H1 (cell line): ENCODE data around the gene ATP1B3. TPM values are rescaled to one million over a fixed set of nuclear protein-coding genes. Genes with fewer than 3 reads are reported as not detected.

Experiments
- CTCF ChIA-PET: fragments of 300-600 bp; sonication (Branson Sonifier 250); formaldehyde crosslinking; loops from one replicate; lab custom pipeline; 2021; ENCODE audit not compliant: partially characterized antibody; lab: Charles Lee
- POLR2A ChIA-PET: fragments of 300-600 bp; sonication (Branson Sonifier 250); formaldehyde crosslinking; loops from one replicate; lab custom pipeline; 2021; ENCODE audit warnings: inconsistent platforms; ENCODE audit not compliant: partially characterized antibody; lab: Charles Lee
- DNase-seq, 2 experiments: peaks; one replicate each; pipeline versions ENCODE4 v3.0.0 to v3.0.0-alpha.2; 2010 to 2022; ENCODE audit warnings: low spot score in 2 of 2, low read depth in 1 of 2, mixed read lengths in 1 of 2
- FAIRE-seq: peaks from 2 replicates; lab custom pipeline; 2011; peaks lifted over from hg19 to GRCh38; lab: Jason Lieb, UNC
- H2AFZ ChIP-seq: 2 replicates; pipeline ENCODE4 v1.8.1; 2012; ENCODE audit warnings: low read length, inconsistent platforms
- H2AK5ac ChIP-seq: 2 replicates; pipeline ENCODE4 v1.6.1; 2013; ENCODE audit warnings: low read depth, low read length
- H2BK120ac ChIP-seq: replicated peaks from 2 replicates; pipeline ENCODE3; 2013; ENCODE audit warnings: low read depth, low read length, inconsistent platforms
- H2BK12ac ChIP-seq: 2 replicates; pipeline ENCODE4 v1.6.1; 2013; ENCODE audit warnings: low read depth, low read length
- H2BK15ac ChIP-seq: 2 replicates; pipeline ENCODE4 v1.6.1; 2013; ENCODE audit warnings: low read length
- H2BK20ac ChIP-seq: 2 replicates; pipeline ENCODE4 v1.6.1; 2013; ENCODE audit warnings: low read length
- H2BK5ac ChIP-seq: 2 replicates; pipeline ENCODE4 v1.6.1; 2013; ENCODE audit warnings: low read depth, low read length
- H3K14ac ChIP-seq: 2 replicates; pipeline ENCODE4 v1.6.1; 2013; ENCODE audit warnings: inconsistent platforms; ENCODE audit not compliant: insufficient read length
- H3K18ac ChIP-seq: 2 replicates; pipeline ENCODE4 v1.6.1; 2013; ENCODE audit warnings: low read length; ENCODE audit errors: extremely low read depth
- H3K23ac ChIP-seq: 2 replicates; pipeline ENCODE4 v1.6.1; 2013; ENCODE audit warnings: inconsistent platforms; ENCODE audit not compliant: insufficient read length
- H3K23me2 ChIP-seq: 2 replicates; pipeline ENCODE4 v1.6.1; 2013; ENCODE audit warnings: low read depth, low read length
- H3K27ac ChIP-seq: 2 replicates; pipeline ENCODE4 v1.6.1; 2011; ENCODE audit warnings: low read depth, low read length, inconsistent platforms
- H3K27me3 ChIP-seq, 4 experiments: replicated peaks in 1 of 4; 1 replicate in 1 of 4; 2 replicates in 3 of 4; pipeline versions ENCODE4 v1.6.1 to v1.8.1; 2011 to 2013; ENCODE audit warnings: low read length in 3 of 4, mild to moderate bottlenecking in 3 of 4, inconsistent platforms in 2 of 4, mixed read lengths in 2 of 4, moderate library complexity in 1 of 4; ENCODE audit not compliant: control insufficient read depth in 3 of 4, insufficient read depth in 3 of 4; ENCODE audit errors: extremely low read depth in 1 of 4
- H3K36me3 ChIP-seq, 4 experiments: 2 replicates each; pipeline versions ENCODE4 v1.6.1 to v1.8.1; 2011 to 2013; ENCODE audit warnings: mild to moderate bottlenecking in 4 of 4, low read length in 3 of 4, moderate library complexity in 2 of 4, control low read depth in 1 of 4, inconsistent platforms in 1 of 4; ENCODE audit not compliant: insufficient read depth in 4 of 4, control insufficient read depth in 2 of 4
- H3K4ac ChIP-seq: replicated peaks from 2 replicates; pipeline ENCODE3; 2013; ENCODE audit warnings: low read length, low read depth, mixed read lengths, inconsistent platforms; ENCODE audit not compliant: insufficient read length
- H3K4me1 ChIP-seq, 4 experiments: replicated peaks in 1 of 4; 1 replicate in 1 of 4; 2 replicates in 3 of 4; pipeline versions ENCODE4 v1.6.1 to v1.8.1; 2011 to 2013; ENCODE audit warnings: low read length in 3 of 4, inconsistent platforms in 2 of 4, mixed read lengths in 1 of 4; ENCODE audit not compliant: insufficient read depth in 4 of 4, control insufficient read depth in 3 of 4
- H3K4me2 ChIP-seq, 2 experiments: 2 replicates each; pipeline versions ENCODE4 v1.6.1 to v1.8.1; 2011 to 2013; ENCODE audit warnings: low read depth in 2 of 2, low read length in 2 of 2, control low read depth in 1 of 2, inconsistent platforms in 1 of 2, mild to moderate bottlenecking in 1 of 2; ENCODE audit not compliant: insufficient read depth in 1 of 2
- H3K4me3 ChIP-seq, 4 experiments: fragments of 200-600, 300-600 bp in 1 of 4; sonication (generic), shearing (Covaris generic), sonication (Bioruptor Twin) in 1 of 4; 2 replicates each; pipeline versions ENCODE4 v1.5.1 to v1.8.1; 2011 to 2016; ENCODE audit warnings: low read length in 4 of 4, low read depth in 3 of 4, control low read depth in 2 of 4, inconsistent platforms in 2 of 4, mild to moderate bottlenecking in 2 of 4, mixed read lengths in 1 of 4, moderate library complexity in 1 of 4; ENCODE audit not compliant: insufficient read depth in 2 of 4; ENCODE audit errors: extremely low read depth in 1 of 4
- H3K56ac ChIP-seq: replicated peaks from 2 replicates; pipeline ENCODE3; 2013; ENCODE audit warnings: low read depth, mild to moderate bottlenecking, mixed read lengths, low read length, inconsistent platforms; ENCODE audit not compliant: insufficient read length
- H3K79me1 ChIP-seq: 2 replicates; pipeline ENCODE4 v1.6.1; 2013; ENCODE audit warnings: low read depth, low read length, control low read depth
- H3K79me2 ChIP-seq, 2 experiments: 2 replicates each; pipeline versions ENCODE4 v1.6.1 to v1.8.1; 2012 to 2013; ENCODE audit warnings: low read length in 2 of 2, mild to moderate bottlenecking in 2 of 2, inconsistent platforms in 1 of 2; ENCODE audit not compliant: insufficient read depth in 2 of 2, control insufficient read depth in 1 of 2
- H3K9ac ChIP-seq, 4 experiments: replicated peaks in 1 of 4; 1 replicate in 1 of 4; 2 replicates in 3 of 4; pipeline versions ENCODE4 v1.6.1 to v1.8.1; 2011 to 2013; ENCODE audit warnings: low read depth in 3 of 4, low read length in 3 of 4, control low read depth in 2 of 4, mild to moderate bottlenecking in 2 of 4, moderate library complexity in 2 of 4, inconsistent platforms in 1 of 4; ENCODE audit errors: extremely low read depth in 1 of 4
- H3K9me3 ChIP-seq, 2 experiments: 2 replicates each; pipeline versions ENCODE4 v1.6.1 to v1.8.1; 2012 to 2013; ENCODE audit warnings: mild to moderate bottlenecking in 2 of 2, moderate library complexity in 2 of 2, control low read depth in 1 of 2, inconsistent platforms in 1 of 2, low read depth in 1 of 2, low read length in 1 of 2, mixed read lengths in 1 of 2; ENCODE audit not compliant: insufficient read depth in 2 of 2
- H4K20me1 ChIP-seq, 2 experiments: replicated peaks in 1 of 2; 2 replicates each; pipeline versions ENCODE3 to v1.8.1; 2011 to 2013; ENCODE audit warnings: inconsistent platforms in 2 of 2, low read length in 2 of 2, mild to moderate bottlenecking in 1 of 2; ENCODE audit not compliant: insufficient read depth in 2 of 2, control insufficient read depth in 1 of 2
- H4K5ac ChIP-seq: 2 replicates; pipeline ENCODE4 v1.6.1; 2013; ENCODE audit warnings: low read length, low read depth, mixed read lengths, inconsistent platforms; ENCODE audit not compliant: insufficient read length
- H4K8ac ChIP-seq: 2 replicates; pipeline ENCODE4 v1.8.0; 2013; ENCODE audit warnings: mild to moderate bottlenecking, moderate library complexity, low read length, inconsistent platforms; ENCODE audit not compliant: insufficient read depth; ENCODE audit errors: extremely low read depth
- H4K91ac ChIP-seq: replicated peaks from 2 replicates; pipeline ENCODE3; 2013; ENCODE audit warnings: low read length, mixed read lengths, inconsistent platforms; ENCODE audit not compliant: insufficient read length
- BCL11A ChIP-seq, 2 experiments: IDR thresholded peaks; one replicate each; pipeline ENCODE4 v1.6.1; 2011; ENCODE audit warnings: low read depth in 2 of 2, low read length in 2 of 2, mild to moderate bottlenecking in 2 of 2
- EZH2 ChIP-seq: fragments of 200-600 bp; sonication (generic); IDR thresholded peaks from 2 replicates; pipeline ENCODE4 v1.7.1; 2012; ENCODE audit warnings: low read depth, mild to moderate bottlenecking, moderate library complexity, low read length, inconsistent platforms; ENCODE audit not compliant: severe bottlenecking
- POLR2AphosphoS5 ChIP-seq: IDR thresholded peaks from 2 replicates; pipeline ENCODE4 v1.6.1; 2011; ENCODE audit warnings: low read depth, low read length
- POU5F1 ChIP-seq: IDR thresholded peaks from 2 replicates; pipeline ENCODE4 v1.6.1; 2011; ENCODE audit warnings: low read depth, mild to moderate bottlenecking, low read length, moderate library complexity
- RNF2 ChIP-seq: fragments of 200-900, 300-1000 bp; sonication (generic); IDR thresholded peaks from 2 replicates; pipeline ENCODE4 v1.7.1; 2016; ENCODE audit warnings: borderline replicate concordance, low read depth, mild to moderate bottlenecking, antibody characterized with exemption, low read length; ENCODE audit not compliant: poor library complexity, severe bottlenecking; ENCODE audit errors: missing control alignments
- RXRA ChIP-seq: IDR thresholded peaks from 2 replicates; pipeline ENCODE4 v1.6.1; 2011; ENCODE audit warnings: low read depth, mild to moderate bottlenecking, low read length, moderate library complexity; ENCODE audit not compliant: insufficient read depth
- SUZ12 ChIP-seq: fragments of 200-600 bp; sonication (generic); IDR thresholded peaks from 2 replicates; pipeline ENCODE4 v1.6.1; 2012; ENCODE audit warnings: mild to moderate bottlenecking, inconsistent platforms, low read length, moderate library complexity, mixed read lengths
- WGBS, 2 experiments: shearing (Covaris generic) in 1 of 2; methylation state at CpG; one replicate each; pipeline versions ENCODE4 v1.1.6 to v1.1.7; 2013 to 2015; ENCODE audit warnings: low lambda C conversion rate in 2 of 2, mixed read lengths in 2 of 2, inconsistent platforms in 1 of 2, low coverage in 1 of 2, missing lambda C conversion rate in 1 of 2; ENCODE audit not compliant: insufficient replicate concordance in 2 of 2, insufficient coverage in 1 of 2, insufficient read length in 1 of 2; ENCODE audit errors: extremely low coverage in 1 of 2, missing lambda C conversion rate in 1 of 2; 5-methylcytosine and 5-hydroxymethylcytosine counted together
- polyA plus RNA-seq, 7 experiments: library from polyadenylated mRNA; depleted of rRNA in 3 of 7; stranded (reverse) in 5 of 7; unstranded in 2 of 7; fragments of >200 nt in 5 of 7; fragments of 200-250 nt in 2 of 7; gene quantifications; 1 replicate in 5 of 7; 2 replicates in 1 of 7; 4 replicates in 1 of 7; pipeline versions ENCODE4 v1.2.1 to v1.2.3, GENCODE V29; 2011 to 2013; ENCODE audit warnings: missing spikeins in 2 of 7, mixed read lengths in 2 of 7
- total RNA-seq: library from RNA; stranded (reverse); fragmentation: NEBNext Ultra II Directional; extraction: Animal tissue kit (Norgen Biotek cat#: 25700); gene quantifications from 2 replicates; pipeline ENCODE4 v1.2.1, GENCODE V29; 2021
- TF ChIP-seq, protein P1 (sequence below), 3 experiments: IDR thresholded peaks; 1 replicate in 2 of 3; 2 replicates in 1 of 3; pipeline versions ENCODE4 v1.5.1 to v1.6.1; 2011; ENCODE audit warnings: low read length in 3 of 3, mild to moderate bottlenecking in 3 of 3, inconsistent platforms in 2 of 3, low read depth in 1 of 3, moderate library complexity in 1 of 3; ENCODE audit not compliant: insufficient read depth in 1 of 3; ENCODE audit errors: control extremely low read depth in 1 of 3

The ATP1B3 gene
- total and polyA plus RNA-seq, 2 of the 8 experiments (the other 6 are each of a cell fraction or from before 2014, with no cell fraction given), result 233 to 342 TPM

GRCh38 chr3:141846050-141846433 is 30.4 kb upstream of the ATP1B3 start:
- 0 out of 2 replicates have a peak overlapping the region, but pooled peaks have one; percentile 33 for H2AFZ ChIP-seq
- 82% methylated on average over 3 of the region's 3 CpGs; no CpG with 5 or more reads in 1 of the 2 experiments for WGBS, 2 experiments
- CTCF ChIA-PET, result interaction anchor here (0.7 to 2.5 kb wide), 4 partner anchors 14 to 58 kb away, joined by 3 to 6 read pairs (median 4); no protein-coding TSS in a partner anchor
- TF ChIP-seq, protein P1, sequence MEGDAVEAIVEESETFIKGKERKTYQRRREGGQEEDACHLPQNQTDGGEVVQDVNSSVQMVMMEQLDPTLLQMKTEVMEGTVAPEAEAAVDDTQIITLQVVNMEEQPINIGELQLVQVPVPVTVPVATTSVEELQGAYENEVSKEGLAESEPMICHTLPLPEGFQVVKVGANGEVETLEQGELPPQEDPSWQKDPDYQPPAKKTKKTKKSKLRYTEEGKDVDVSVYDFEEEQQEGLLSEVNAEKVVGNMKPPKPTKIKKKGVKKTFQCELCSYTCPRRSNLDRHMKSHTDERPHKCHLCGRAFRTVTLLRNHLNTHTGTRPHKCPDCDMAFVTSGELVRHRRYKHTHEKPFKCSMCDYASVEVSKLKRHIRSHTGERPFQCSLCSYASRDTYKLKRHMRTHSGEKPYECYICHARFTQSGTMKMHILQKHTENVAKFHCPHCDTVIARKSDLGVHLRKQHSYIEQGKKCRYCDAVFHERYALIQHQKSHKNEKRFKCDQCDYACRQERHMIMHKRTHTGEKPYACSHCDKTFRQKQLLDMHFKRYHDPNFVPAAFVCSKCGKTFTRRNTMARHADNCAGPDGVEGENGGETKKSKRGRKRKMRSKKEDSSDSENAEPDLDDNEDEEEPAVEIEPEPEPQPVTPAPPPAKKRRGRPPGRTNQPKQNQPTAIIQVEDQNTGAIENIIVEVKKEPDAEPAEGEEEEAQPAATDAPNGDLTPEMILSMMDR (IDR thresholded peaks at IDR 0.05; ENCODE audit: control extremely low read depth in 1 of 3, insufficient read depth in 1 of 3, low read depth in 1 of 3, low read length in 3 of 3), result no peak
- no peak for TF ChIP-seq RNF2
- no peak for TF ChIP-seq POU5F1
- TF ChIP-seq SUZ12, result no peak
- TF ChIP-seq EZH2, result no peak
- no peak for TF ChIP-seq POLR2AphosphoS5
- no peak for TF ChIP-seq RXRA
- no peak for TF ChIP-seq BCL11A (IDR thresholded peaks at IDR 0.05; ENCODE audit: low read depth in 2 of 2, low read length in 2 of 2)

More at GRCh38 chr3:141846050-141846433, 30.4 kb upstream of the ATP1B3 start:
- H3K23me2 ChIP-seq, result no peaks in the 10 kb centered on the region
- H2BK20ac ChIP-seq, result no peak overlapping the region
- H2BK120ac ChIP-seq, result no peak overlapping the region
- H2BK15ac ChIP-seq, result no peak overlapping the region
- H2AK5ac ChIP-seq, result no peak overlapping the region
- no peak overlapping the region for H4K8ac ChIP-seq
- no peaks in the 10 kb centered on the region for H3K36me3 ChIP-seq
- H2BK5ac ChIP-seq, result no peak overlapping the region
- no peaks in the 10 kb centered on the region for H4K20me1 ChIP-seq
- no peak overlapping the region for H3K9ac ChIP-seq
- POLR2A ChIA-PET, result no interaction called here
- H3K4me2 ChIP-seq, result no peak overlapping the region
- no peaks in the 10 kb centered on the region for H3K9me3 ChIP-seq
- no peak for FAIRE-seq
- H3K79me2 ChIP-seq, result no peaks in the 10 kb centered on the region
- H2BK12ac ChIP-seq, result no peak overlapping the region
- no peak overlapping the region for H3K18ac ChIP-seq
- H3K23ac ChIP-seq, result no peak overlapping the region
- DNase-seq, result no peak
- no peak overlapping the region for H3K14ac ChIP-seq
- H3K79me1 ChIP-seq, result no peaks in the 10 kb centered on the region
- H3K56ac ChIP-seq, result no peak overlapping the region
- no peaks in the 10 kb centered on the region for H3K27me3 ChIP-seq
- H3K4ac ChIP-seq, result no peak overlapping the region
- no peak overlapping the region for H4K5ac ChIP-seq
- H4K91ac ChIP-seq, result no peak overlapping the region
- H3K27ac ChIP-seq, result no peak overlapping the region
- H3K4me1 ChIP-seq, result peaks cover 0 to 4% (median 0%) of the 10 kb centered on the region in 4 experiments; a peak in 1 of 7 replicates
- no peak overlapping the region for H3K4me3 ChIP-seq
